Inflammatory macrophage (primary cell): ENCODE data around the gene COPS8.

Source experiments
- DNase-seq, 2 donors: peaks; one replicate each; pipeline ENCODE4 v3.0.0-alpha.2; 2020 to 2022

Gene COPS8

GRCh38 chr2:237065071-237065377, 20.7 kb upstream of the COPS8 start:
- DNase-seq = peak; percentile 32 to 45

- DNase-seq = no peak
Measured at GRCh38 chr2:237066396-237066795, 19.3 kb upstream of the COPS8 start.

GRCh38 chr2:237068005-237068576, 17.6 kb upstream of the COPS8 start:
- no peak for DNase-seq

- DNase-seq = peak; percentile 67 to 71
Measured at GRCh38 chr2:237072067-237072931, 13.4 kb upstream of the COPS8 start.

- DNase-seq = no peak
Measured at GRCh38 chr2:237073552-237073951, 12.1 kb upstream of the COPS8 start.

- no peak for DNase-seq
Measured at GRCh38 chr2:237074211-237074993, 11.3 kb upstream of the COPS8 start.

DNA sequence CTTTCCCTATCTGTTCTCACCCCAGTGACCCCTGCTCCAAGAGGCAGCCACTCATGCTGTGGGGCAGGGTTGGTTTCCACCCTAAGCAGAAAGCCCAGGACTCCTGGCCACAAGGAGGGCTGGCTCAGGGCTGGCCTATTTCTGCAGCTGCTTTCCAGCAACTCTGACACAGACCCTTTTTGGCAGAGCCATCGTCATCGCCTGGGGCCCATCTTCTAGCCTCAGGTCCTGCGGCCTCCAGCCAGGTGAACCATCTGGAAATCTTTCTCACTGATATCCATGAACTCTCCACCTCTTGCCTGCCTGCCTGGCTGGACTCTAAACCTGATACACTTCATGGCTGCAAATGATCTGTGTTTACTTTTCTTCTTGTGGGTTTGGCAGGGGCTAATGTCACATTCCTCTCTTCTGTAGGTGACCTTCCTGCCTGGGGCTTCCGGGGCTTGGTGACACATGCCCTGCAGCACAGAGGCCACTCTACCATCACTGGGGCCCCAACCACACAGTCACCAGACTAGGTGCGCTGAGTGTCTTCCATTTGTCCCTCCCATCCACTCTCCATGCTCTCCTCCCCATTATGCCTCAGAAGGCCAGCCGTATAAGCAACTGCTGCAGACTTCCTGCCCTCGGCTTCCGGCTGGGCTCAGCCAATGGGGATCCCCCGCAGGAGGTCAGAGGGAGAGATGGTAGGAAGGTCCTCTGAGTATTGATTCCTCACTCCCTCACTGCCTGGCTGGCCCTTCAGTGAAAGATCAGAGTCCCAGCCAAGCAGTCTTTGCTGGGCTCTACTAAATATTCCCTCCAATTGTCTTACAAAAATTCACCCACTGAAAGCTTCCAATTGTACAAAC, 9.7 kb upstream of the COPS8 start:
- DNase-seq = no peak

- no peak for DNase-seq
Measured at GRCh38 chr2:237081596-237081995, 4.1 kb upstream of the COPS8 start.

DNA sequence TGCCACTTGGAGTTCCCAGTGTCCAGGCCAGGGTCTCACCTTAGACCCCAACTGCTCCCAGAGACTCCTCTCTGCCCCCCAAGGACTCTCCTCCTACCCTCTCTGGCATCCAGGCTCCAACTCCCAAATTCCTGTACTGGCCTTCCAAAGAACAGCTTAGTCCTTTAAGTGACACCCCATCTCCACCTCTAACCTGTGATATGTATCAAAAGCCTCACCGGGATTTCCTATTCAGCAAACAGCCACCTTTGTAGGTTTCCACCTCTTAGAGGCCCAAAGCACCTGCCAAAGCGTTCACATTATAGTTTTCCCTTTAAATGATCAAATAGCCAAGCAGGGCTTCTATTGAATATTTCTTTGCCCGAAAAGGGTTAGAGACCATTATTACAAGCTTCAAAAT, 2.7 kb upstream of the COPS8 start:
- DNase-seq = no peak

GRCh38 chr2:237084444-237084843, 1.2 kb upstream of the COPS8 start:
- no peak for DNase-seq

GRCh38 chr2:237090906-237091305, 5.2 kb downstream of the COPS8 start:
- no peak for DNase-seq

GRCh38 chr2:237091779-237092436, 6.2 kb downstream of the COPS8 start:
- no peak for DNase-seq

GRCh38 chr2:237092506-237092905, 6.8 kb downstream of the COPS8 start:
- no peak for DNase-seq

- no peak for DNase-seq
Measured at GRCh38 chr2:237092920-237093781, 7.5 kb downstream of the COPS8 start.

DNA sequence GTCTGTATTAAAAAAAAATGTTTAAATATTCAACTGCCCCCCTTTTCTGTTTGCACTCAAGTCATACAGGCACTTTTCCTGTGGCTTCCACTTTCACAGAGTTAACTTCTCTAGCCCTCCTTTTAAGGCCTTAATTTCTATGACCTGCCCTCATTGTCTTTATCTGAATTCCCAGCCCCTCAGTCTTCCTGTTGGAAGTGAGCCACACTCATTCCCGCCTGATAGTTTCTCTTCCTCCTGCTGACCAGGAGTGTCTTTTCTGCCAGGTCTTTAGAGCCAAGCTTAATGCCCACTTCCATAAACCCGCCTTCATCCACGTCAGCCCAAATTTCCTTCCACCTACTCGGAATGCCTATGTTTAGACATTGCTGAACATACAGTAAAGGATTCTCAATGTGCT, 10.5 kb downstream of the COPS8 start:
- no peak for DNase-seq

DNA sequence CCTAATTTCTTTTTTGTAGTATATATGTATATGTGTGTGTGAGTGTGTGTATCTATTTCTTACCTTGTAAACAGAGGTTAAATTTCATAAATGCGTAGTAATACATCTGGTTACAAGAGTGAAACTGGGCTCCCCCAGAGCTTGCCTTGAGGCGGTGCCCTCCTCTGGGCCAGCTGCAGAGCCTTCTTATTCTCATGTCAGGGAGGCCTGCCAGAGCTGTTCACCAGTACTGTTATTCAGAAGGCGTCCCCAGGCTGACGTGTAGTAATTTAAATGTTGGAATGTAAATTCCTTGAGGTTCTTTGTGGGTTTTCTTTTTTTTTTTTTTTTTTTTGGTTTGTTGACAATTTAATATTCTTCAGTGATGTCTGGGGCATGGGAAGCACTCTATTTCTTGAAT, 11.2 kb downstream of the COPS8 start:
- DNase-seq = no peak

- no peak for DNase-seq
Measured at GRCh38 chr2:237097326-237097910, 11.7 kb downstream of the COPS8 start.

DNA sequence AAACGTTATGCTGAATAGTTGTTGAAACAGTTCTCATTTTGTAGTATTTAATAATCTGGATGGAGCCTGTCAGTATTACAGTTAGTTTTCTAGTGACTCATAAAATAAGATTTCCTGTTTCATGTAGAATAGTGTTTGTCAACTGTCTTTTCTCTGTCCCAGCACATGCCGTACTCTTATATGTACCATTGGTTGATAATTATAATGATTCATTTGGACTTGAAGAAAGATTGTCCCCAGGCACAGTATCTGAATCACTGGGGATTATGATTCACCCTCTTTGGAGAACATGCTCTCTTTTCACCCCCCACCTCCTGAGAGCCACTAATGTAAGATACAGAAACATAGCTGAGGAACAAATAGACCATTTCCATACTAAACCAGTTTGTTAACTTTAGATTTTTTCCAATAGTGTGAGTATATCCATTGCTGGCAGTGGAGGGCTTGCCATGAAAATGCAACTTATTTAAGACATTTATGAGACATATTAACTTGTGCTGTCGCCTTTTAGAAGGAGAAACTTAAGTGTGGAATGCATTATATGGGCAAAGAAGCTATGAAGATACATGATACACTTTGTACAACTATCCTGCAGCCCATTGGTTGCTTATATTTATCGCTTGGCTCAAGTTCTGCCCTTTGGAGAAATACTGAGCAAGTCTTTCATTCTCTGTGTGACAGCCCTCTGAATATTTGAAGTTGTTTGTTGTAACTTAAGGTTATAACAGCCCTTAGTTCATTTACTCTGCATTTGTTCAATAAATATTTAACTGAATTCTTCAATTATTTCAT, 12.4 kb downstream of the COPS8 start:
- no peak for DNase-seq

DNA sequence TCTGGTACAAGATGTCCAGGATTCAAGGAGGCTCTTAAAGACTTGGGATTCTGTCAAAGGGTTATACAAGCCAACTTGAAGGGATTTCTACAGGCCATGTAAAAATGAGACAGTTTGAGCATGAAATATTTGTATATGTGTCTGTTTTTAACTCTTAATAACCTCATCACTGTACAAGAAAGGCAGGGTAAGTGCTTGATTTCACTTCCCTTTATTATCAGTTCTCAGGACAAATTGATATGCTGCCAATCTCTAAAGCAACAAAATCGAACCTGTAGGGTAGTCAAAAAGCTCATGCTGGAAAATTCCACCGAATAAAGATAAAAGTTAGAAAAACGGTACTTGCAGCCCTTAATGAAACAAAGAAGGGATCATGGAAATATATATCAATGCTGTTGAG, 14.1 kb downstream of the COPS8 start:
- DNase-seq = no peak
